DMS 273 (cell line): ENCODE measurements around the gene SLC27A5.
"Not testable (repeated sequence)": the region's sequence is repeated elsewhere in the genome, so short reads cannot be mapped to it uniquely, and the experiment has no call there.

Source experiments
- DNase-seq: peaks from one replicate; lab custom pipeline; 2025; ENCODE audit not compliant: unreplicated experiment; lab: John Stamatoyannopoulos, UW

SLC27A5 gene

GRCh38 chr19:58551123-58551497 lies 39.3 kb upstream of the SLC27A5 start:
- no peak for DNase-seq

- DNase-seq: no peak
Observed at GRCh38 chr19:58550362-58551122, 38.8 kb upstream of the SLC27A5 start.

- DNase-seq: no peak
Observed at GRCh38 chr19:58549664-58550361, 38.0 kb upstream of the SLC27A5 start.

- no peak for DNase-seq
Observed at GRCh38 chr19:58548859-58549663, 37.3 kb upstream of the SLC27A5 start.

- no peak for DNase-seq
Observed at GRCh38 chr19:58547323-58548312, 35.8 kb upstream of the SLC27A5 start.

GRCh38 chr19:58546019-58546530 lies 34.3 kb upstream of the SLC27A5 start:
- DNase-seq: no peak

- no peak for DNase-seq
Observed at GRCh38 chr19:58545286-58546018, 33.7 kb upstream of the SLC27A5 start.

- no peak for DNase-seq
Observed at GRCh38 chr19:58544591-58545285, 32.9 kb upstream of the SLC27A5 start.

- no peak for DNase-seq
Observed at GRCh38 chr19:58543826-58544590, 32.2 kb upstream of the SLC27A5 start, which contains the start of gene TRIM28. Gene TRIM28, plus strand, starts transcription at chr19:58544064. Its CDS starts 694 bp downstream, at chr19:58544758.

GRCh38 chr19:58542641-58543372 lies 31.0 kb upstream of the SLC27A5 start:
- not testable (repeated sequence) for DNase-seq

- not testable (repeated sequence) for DNase-seq
Observed at GRCh38 chr19:58539169-58539559, 27.4 kb upstream of the SLC27A5 start.

- no peak for DNase-seq
Observed at GRCh38 chr19:58538257-58539168, 26.7 kb upstream of the SLC27A5 start.

GRCh38 chr19:58536852-58537798 lies 25.3 kb upstream of the SLC27A5 start:
- DNase-seq: no peak

- no peak for DNase-seq
Observed at GRCh38 chr19:58535857-58536256, 24.1 kb upstream of the SLC27A5 start.
